OCI-LY7 (cell line): ENCODE results near the gene C7orf57. TPM values are rescaled to one million over a fixed set of nuclear protein-coding genes. Genes with fewer than 3 reads are reported as not detected.
A peak's percentile ranks its signal among the peaks of the same experiment; 100 is the strongest.

Experiments
- BruUV-seq: library from RNA; stranded (reverse); fragments of 400-500 nt; replicated peaks from 2 replicates; lab custom pipeline; 2021; lab: Mats Ljungman, UMichigan
- CTCF ChIA-PET: fragments of 300-600 bp; sonication (Branson Sonifier 250); formaldehyde crosslinking; loops from one replicate; lab custom pipeline; 2022; ENCODE audit warnings: antibody characterized with exemption; ENCODE audit not compliant: unreplicated experiment; lab: Charles Lee
- POLR2A ChIA-PET: fragments of 300-600 bp; sonication (Branson Sonifier 250); formaldehyde crosslinking; loops from one replicate; lab custom pipeline; 2022; ENCODE audit warnings: antibody characterized with exemption; lab: Charles Lee
- DNase-seq: peaks from one replicate; pipeline ENCODE4 v3.0.0-alpha.2; 2015; ENCODE audit warnings: low spot score
- H2AFZ ChIP-seq: fragments of 200-600 bp; sonication (generic), shearing (Covaris generic); 2 replicates; pipeline ENCODE4 v1.6.1; 2014; ENCODE audit warnings: mild to moderate bottlenecking, antibody characterized with exemption, low read length, moderate library complexity
- H3K27ac ChIP-seq: fragments of 200-600 bp; sonication (generic); 2 replicates; pipeline ENCODE4 v1.5.1; 2014; ENCODE audit warnings: mixed run types, low read depth, mild to moderate bottlenecking, moderate library complexity, low read length, inconsistent platforms; ENCODE audit not compliant: poor library complexity, severe bottlenecking
- H3K36me3 ChIP-seq: fragments of 200-600 bp; sonication (generic); 2 replicates; pipeline ENCODE4 v1.6.1; 2014; ENCODE audit warnings: mild to moderate bottlenecking, antibody characterized with exemption, low read length, moderate library complexity, mixed read lengths; ENCODE audit not compliant: insufficient read depth
- H3K4me1 ChIP-seq: fragments of 200-600 bp; sonication (generic); 2 replicates; pipeline ENCODE4 v1.5.1; 2014; ENCODE audit warnings: mild to moderate bottlenecking, low read length; ENCODE audit not compliant: insufficient read depth, poor library complexity, severe bottlenecking
- H3K4me2 ChIP-seq: fragments of 200-600 bp; sonication (generic); 2 replicates; pipeline ENCODE4 v1.6.1; 2014; ENCODE audit warnings: mild to moderate bottlenecking, low read length
- H3K4me3 ChIP-seq: fragments of 200-600 bp; sonication (generic); 2 replicates; pipeline ENCODE4 v1.5.1; 2014; ENCODE audit warnings: mild to moderate bottlenecking, low read depth, low read length; ENCODE audit not compliant: poor library complexity, severe bottlenecking
- H3K79me2 ChIP-seq: fragments of 200-600 bp; sonication (generic); 2 replicates; pipeline ENCODE4 v1.6.1; 2016; ENCODE audit warnings: low read depth, mild to moderate bottlenecking, low read length, moderate library complexity, mixed read lengths; ENCODE audit not compliant: insufficient read depth
- H3K9me2 ChIP-seq: fragments of 200-600 bp; sonication (generic); 2 replicates; pipeline ENCODE4 v1.6.1; 2016; ENCODE audit warnings: mild to moderate bottlenecking, low read length, mixed read lengths; ENCODE audit not compliant: insufficient read depth
- H3K9me3 ChIP-seq: fragments of 200-600 bp; sonication (generic); 2 replicates; pipeline ENCODE4 v1.6.1; 2014; ENCODE audit warnings: mild to moderate bottlenecking, mixed run types, low read length, mixed read lengths
- H4K20me1 ChIP-seq: fragments of 200-600 bp; sonication (generic); 2 replicates; pipeline ENCODE4 v1.6.1; 2014; ENCODE audit warnings: mild to moderate bottlenecking, antibody characterized with exemption, low read length, moderate library complexity, mixed read lengths; ENCODE audit not compliant: insufficient read depth
- CTCF ChIP-seq: fragments of 200-600 bp; sonication (generic); conservative IDR thresholded peaks from 2 replicates; pipeline ENCODE4 v1.5.1; 2014; ENCODE audit warnings: mild to moderate bottlenecking, antibody characterized with exemption, low read length, moderate library complexity, mixed read lengths
- EZH2phosphoT487 ChIP-seq: fragments of 200-600 bp; sonication (generic); IDR thresholded peaks from 2 replicates; pipeline ENCODE4 v1.6.1; 2018; ENCODE audit warnings: low read depth, borderline replicate concordance, mild to moderate bottlenecking, mixed run types, antibody characterized with exemption, low read length, moderate library complexity, mixed read lengths
- intact Hi-C: fragments of 100-400 bp; cut with micrococcal nuclease; formaldehyde crosslinking; loops from one replicate; pipeline ENCODE4 v1.10.0; 2022; ENCODE audit not compliant: unreplicated experiment
- total RNA-seq, 2 experiments: library from RNA; depleted of rRNA in 1 of 2; stranded (reverse); fragments of >200 nt in 1 of 2; shearing (Covaris generic) in 1 of 2; gene quantifications; 2 replicates each; pipeline ENCODE4 v1.2.3, GENCODE V29; 2014 to 2022

Gene C7orf57
- total RNA-seq, 2 experiments from 2014 or later, result 0.25 to 0.29 TPM

GRCh38 chr7:48090095-48090805 is 54.9 kb downstream of the C7orf57 start:
- BruUV-seq, result no TSS peak

GRCh38 chr7:48091506-48092433 is 56.4 kb downstream of the C7orf57 start:
- intact Hi-C loops, result no loop called here
- Histone ChIP-seq H3K9me2 (no peaks in the 10 kb centered on the region), H3K9me3 (no peaks in the 10 kb centered on the region), H3K27ac (no peak overlapping the region), H2AFZ (no peak overlapping the region), H3K4me2 (no peak overlapping the region), H3K79me2 (no peaks in the 10 kb centered on the region), H3K4me3 (no peak overlapping the region), H4K20me1 (no peaks in the 10 kb centered on the region), H3K36me3 (no peaks in the 10 kb centered on the region), H3K4me1 (peaks cover 19% of the 10 kb centered on the region)
- TF ChIP-seq CTCF (no peak), EZH2phosphoT487 (no peak)
- ChIA-PET CTCF (no interaction called here), POLR2A (interaction anchor here (1.2 kb wide), 1 partner anchor 237 kb away, joined by 3 read pairs; no protein-coding TSS in a partner anchor)
- DNase-seq, result no peak
- no TSS peak for BruUV-seq

More at GRCh38 chr7:48090095-48090805, 54.9 kb downstream of the C7orf57 start:
- Histone ChIP-seq H3K4me2 (peak overlapping the region; percentile 96; the same call in 1 of the 2 replicates), H2AFZ (no peak overlapping the region), H3K27ac (no peak overlapping the region), H3K9me3 (no peaks in the 10 kb centered on the region), H3K79me2 (no peaks in the 10 kb centered on the region), H3K4me3 (peak overlapping the region; percentile 70), H3K36me3 (no peaks in the 10 kb centered on the region), H4K20me1 (no peaks in the 10 kb centered on the region), H3K9me2 (no peaks in the 10 kb centered on the region), H3K4me1 (peaks cover 27% of the 10 kb centered on the region)
- intact Hi-C loops, result no loop called here
- ChIA-PET POLR2A (interaction anchor here (0.7 kb wide), 1 partner anchor 1529 kb away, joined by 3 read pairs; no protein-coding TSS in a partner anchor), CTCF (no interaction called here)
- DNase-seq, result no peak
- TF ChIP-seq CTCF (no peak), EZH2phosphoT487 (no peak)
